Measurements from ENCODE around the gene ACER1.

Gene ACER1

GRCh38 chr19:6264803-6265202, 68.6 kb downstream of the ACER1 start:
- DNase-seq, result no peak

GRCh38 chr19:6263735-6264444, 69.5 kb downstream of the ACER1 start:
- DNase-seq, result no peak

GRCh38 chr19:6263306-6263705, 70.1 kb downstream of the ACER1 start:
- no peak for DNase-seq

- DNase-seq, result no peak
Observed at GRCh38 chr19:6262519-6262918, 70.9 kb downstream of the ACER1 start.

- DNase-seq, result no peak
Observed at GRCh38 chr19:6261883-6262282, 71.5 kb downstream of the ACER1 start.

GRCh38 chr19:6260912-6261650, 72.3 kb downstream of the ACER1 start:
- no peak for DNase-seq

GRCh38 chr19:6260376-6260775, 73.0 kb downstream of the ACER1 start:
- no peak for DNase-seq

GRCh38 chr19:6259312-6259861, 74.0 kb downstream of the ACER1 start:
- DNase-seq, result no peak

- no peak for DNase-seq
Observed at GRCh38 chr19:6258812-6259311, 74.5 kb downstream of the ACER1 start.

Data from bone marrow (tissue), 2 donors.